NCI-H82 (cell line): Measurements from ENCODE around the gene EFCAB11.

Source experiments
- DNase-seq: peaks from one replicate; lab custom pipeline; 2025; lab: John Stamatoyannopoulos, UW

EFCAB11 gene

DNA sequence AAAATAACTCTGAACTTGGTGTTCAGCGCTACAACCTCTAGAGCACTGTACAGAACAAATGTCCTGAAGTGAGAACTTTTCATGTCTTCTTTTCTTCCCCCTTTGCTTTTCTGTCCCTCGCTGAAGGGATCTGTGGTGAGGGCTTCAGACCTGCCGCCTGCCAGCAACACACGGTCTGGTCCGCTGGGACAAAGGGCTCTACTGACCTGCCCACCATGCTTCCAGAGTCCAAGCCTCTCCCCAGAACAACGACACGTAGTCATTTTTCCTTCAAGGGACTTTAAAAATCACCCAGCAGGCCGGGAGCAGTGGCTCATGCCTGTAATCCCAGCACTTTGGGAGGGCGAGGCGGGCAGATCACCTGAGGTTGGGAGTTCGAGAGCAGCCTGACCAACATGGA, 140.4 kb downstream of the EFCAB11 start:
- DNase-seq: no peak

DNA sequence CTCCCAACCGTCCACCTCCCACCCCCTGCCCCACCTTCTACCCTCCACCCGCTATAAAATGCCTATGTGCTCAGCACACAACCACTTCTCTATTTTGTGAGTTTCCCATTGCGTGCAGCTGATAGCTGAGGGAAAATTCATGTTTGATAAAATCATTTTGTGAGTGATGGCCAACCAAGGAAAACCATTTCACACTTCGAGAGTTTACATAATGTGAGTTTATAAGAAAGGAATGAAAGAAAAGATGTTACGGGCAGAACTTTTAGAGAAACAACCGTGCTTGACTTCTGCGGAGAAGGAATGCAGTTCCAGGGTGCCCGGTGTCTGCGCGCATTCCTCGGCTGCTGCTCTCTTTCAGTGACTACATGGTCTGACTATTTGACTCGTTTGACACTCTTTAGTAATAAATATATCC, 140.9 kb downstream of the EFCAB11 start:
- no peak for DNase-seq

DNA sequence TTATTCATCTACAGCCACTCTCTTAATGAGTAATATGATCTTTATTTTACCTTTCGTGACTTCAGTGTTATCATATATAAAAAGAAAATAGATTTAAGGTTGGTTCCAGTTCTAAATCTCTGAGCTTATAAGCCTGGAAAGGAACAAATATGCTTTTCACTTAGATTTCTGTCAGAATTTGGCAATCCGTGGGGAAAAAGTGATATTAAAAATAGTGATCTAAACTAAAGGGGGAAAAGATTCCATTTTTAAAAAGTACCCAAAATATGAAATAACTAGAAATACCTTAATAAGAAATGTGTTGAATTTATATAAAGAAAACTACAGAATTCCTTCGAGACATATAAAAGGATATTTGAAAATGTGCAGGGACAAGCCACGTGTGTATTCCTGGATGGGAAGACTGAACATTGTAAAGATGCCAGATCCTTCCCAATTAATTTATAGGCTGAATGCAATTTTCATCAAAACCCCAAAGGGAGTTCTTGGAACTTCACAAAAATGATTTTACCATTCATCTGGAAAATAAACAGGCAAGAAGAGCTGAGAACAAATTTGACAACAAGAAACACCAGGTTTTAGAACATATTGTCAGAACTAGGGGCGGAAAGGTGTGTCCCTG, 142.5 kb downstream of the EFCAB11 start:
- DNase-seq: no peak

DNA sequence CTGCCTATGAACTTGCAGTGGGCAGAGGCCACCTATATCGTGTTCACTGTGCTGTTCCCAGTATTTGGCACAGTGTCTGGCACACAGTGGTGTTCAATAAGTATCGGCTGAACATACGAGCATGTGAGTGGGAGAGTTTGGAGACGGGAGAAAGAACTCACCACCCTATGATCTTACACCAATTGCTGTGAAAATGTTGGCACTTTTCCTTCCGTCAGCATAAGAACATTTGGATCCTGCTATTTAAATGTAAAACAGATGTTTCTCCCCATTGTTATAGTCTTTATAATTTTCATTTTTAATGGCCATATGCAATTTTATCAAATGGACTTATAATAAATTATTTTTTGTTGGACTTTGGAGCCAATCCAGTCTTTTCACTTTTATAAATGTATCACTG, 144.4 kb downstream of the EFCAB11 start:
- no peak for DNase-seq

DNA sequence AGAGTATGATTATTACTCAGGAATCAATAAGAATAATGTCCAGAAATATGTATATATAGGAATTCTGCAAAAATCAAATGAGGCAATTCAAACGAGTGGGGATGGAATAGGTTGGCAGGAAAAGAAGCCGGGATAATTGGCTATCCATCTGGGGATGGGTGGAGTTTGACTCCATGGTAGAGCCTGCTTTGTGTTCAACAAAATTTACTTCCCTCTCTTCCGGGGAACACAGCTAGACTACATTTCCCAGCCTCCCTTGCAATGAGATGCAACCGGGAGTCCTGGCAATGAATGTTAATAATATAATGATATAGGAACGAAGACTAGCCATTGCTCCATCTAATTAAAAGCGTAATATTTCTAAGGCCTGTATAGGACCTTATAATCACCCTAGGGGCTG, 146.6 kb downstream of the EFCAB11 start:
- peak; percentile 77 for DNase-seq

DNA sequence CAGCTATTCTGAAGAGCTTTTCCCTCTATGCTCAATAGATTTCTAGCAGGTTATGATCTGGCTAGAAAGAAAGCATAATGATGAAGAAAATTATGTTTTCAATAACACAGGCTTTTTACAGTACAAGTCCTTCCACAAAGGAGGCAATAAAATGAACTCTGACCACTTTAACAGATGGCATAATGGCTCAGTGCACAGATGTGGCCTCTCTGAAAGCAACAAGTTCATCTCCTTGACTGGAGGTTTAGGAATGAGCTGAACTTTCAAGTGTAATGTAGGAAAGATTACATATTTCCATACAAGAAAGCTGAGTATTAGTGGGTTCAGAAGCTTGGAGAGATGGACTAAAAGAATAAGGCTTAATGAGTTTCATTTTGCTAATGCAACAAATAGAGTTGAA, 147.4 kb downstream of the EFCAB11 start:
- peak; percentile 39 for DNase-seq

DNA sequence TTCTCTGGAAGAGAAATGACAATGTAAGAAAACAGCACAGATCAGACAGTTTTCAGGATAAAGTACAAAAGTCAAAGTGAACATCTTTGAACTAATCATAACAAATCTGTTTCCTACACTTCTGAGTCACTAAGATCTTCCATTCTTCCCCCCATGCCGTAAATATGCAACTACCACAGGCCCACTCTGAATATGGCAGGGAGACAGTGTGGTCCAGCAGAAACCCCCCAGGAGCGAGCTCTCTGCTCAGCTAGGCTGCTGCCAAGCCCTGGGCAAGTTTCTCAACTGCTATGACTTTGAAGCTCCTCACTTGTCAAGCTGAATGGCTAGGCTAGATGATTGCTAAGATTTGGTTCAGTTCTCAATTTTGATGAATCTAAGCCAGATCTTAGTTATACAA, 148.1 kb downstream of the EFCAB11 start:
- no peak for DNase-seq

DNA sequence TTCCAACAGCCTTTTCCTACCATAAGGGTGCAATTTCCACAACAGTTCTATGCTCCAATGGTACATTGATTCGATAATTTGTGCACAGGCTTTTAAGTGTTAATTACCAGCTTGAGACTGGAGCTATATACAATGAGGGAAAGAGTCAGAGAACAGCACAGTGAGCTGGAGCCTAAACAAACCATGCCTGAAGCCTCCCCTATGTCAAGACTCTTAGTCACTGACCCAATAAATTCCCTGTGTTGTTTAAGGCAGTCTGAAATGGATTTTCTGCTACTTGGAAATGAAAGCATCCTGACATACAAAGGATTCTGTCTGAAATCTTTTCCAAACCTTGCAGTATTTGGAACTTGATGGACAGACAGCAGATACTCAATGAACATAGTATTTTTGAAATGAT, 149.0 kb downstream of the EFCAB11 start:
- no peak for DNase-seq

DNA sequence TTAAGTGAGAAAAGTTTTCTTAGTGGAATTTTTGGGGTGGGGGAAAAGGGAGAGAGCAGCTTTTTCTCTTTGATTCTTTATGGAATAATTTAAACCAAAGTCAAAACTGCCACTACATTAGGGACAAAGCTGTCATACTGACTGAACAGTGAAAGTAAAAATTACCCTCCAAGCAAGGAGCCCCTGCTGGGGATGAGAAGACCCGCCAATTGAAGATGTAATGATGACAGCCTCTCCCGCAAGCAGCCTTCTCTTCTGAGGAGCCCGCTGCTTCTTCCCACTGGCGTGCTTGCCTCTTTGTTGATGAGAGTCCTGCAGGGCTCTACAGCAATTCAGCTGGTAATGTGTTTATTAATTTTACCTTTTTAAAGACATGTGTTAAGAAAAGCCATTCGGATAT, 151.0 kb downstream of the EFCAB11 start:
- no peak for DNase-seq

DNA sequence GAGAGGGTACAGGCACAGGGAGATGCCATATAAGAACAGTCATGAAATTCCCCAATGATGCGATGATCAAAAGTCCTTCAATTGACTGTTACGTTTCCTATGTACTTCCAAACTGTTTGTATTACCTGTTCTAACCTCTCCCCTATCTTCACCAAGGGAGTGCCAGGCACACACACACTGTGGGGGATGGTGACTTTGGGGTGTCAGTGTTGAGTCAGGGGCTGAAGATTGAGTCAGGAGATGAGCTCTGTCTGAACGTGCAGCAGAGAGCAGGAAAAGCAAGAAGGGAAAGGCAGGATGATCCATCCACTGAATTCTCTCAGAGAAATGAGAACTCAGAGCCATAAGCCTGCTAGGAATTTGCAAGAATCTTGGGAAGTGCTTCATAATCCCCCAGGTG, 153.4 kb downstream of the EFCAB11 start:
- DNase-seq: no peak

DNA sequence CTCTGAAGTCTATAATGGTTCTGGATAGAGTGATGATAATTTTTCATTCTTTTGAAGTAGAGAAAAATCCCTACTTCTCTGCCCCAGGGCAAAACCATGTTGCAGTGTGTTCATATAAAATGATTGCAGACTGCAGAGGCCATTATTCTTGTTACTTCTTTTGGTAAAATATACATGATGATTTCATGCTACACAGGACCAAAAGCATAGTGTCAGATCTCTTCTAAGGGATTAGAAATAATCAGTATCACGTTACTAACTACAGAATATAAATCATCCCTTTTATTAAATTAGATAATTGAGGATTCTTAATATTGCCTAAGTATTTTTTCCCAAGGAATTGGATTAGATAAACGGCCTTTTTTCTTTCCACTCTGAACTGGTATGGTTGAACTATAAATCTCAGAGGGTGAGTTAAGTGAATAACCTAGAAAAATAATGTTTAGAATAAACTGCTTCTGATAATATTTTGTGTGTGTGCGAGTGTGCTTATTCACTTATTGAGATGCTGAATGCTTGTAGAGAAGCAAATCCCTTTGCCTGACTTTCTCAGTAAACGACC, 156.2 kb downstream of the EFCAB11 start:
- DNase-seq: no peak

DNA sequence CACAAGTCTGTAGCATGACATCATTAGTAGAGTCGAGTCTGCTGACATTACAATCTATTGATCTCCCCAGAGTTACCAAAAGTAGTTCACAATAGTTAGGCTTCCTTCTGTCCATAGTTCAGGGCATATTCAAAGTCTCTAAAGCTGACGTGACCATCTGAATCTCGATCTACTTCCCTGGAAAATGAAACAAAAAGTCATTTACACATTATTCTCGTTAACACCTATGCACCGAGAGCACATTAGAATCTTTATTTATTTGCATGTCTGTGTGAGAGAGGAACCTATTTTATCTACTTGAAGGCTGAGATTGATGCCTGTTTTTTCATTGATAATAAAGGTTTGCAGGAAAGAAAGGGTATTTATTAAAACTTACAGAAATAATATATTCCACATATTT, 157.4 kb downstream of the EFCAB11 start:
- DNase-seq: no peak

DNA sequence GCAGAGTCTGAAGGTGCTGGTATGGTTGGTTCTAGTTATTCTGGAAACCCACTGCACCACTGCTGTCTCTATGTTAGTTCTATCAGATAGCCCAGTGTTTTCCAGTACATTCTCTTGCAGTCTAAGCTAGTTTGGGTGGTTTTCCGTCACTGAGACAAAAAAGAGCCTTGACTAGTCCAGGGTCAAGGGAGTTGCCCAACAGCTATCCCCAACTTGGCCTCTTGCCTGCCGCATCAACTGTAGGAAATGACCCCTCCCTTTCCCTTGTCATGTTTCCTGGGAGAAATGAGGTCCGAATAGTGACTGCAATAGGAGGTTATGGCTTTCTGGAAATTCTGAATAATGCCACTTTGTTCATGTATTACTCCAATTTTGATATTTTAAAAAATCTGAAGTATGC, 160.4 kb downstream of the EFCAB11 start:
- no peak for DNase-seq

DNA sequence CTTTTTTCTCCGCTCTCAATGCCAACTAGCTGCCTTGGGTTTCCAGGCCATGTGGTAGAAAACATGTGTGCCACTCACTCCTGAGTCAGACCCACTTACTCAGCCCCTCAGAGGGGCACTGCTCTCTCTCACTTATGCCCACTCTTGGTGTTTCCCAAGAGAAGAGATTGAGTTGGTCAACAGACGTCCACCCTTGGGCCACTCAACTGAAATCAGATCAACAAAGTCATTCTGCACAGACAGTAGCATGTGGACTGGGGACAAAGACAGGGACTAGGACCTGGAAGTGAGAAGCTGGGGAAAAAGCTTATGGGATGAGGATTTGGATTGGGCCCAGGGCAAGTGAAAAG, 161.2 kb downstream of the EFCAB11 start:
- no peak for DNase-seq

DNA sequence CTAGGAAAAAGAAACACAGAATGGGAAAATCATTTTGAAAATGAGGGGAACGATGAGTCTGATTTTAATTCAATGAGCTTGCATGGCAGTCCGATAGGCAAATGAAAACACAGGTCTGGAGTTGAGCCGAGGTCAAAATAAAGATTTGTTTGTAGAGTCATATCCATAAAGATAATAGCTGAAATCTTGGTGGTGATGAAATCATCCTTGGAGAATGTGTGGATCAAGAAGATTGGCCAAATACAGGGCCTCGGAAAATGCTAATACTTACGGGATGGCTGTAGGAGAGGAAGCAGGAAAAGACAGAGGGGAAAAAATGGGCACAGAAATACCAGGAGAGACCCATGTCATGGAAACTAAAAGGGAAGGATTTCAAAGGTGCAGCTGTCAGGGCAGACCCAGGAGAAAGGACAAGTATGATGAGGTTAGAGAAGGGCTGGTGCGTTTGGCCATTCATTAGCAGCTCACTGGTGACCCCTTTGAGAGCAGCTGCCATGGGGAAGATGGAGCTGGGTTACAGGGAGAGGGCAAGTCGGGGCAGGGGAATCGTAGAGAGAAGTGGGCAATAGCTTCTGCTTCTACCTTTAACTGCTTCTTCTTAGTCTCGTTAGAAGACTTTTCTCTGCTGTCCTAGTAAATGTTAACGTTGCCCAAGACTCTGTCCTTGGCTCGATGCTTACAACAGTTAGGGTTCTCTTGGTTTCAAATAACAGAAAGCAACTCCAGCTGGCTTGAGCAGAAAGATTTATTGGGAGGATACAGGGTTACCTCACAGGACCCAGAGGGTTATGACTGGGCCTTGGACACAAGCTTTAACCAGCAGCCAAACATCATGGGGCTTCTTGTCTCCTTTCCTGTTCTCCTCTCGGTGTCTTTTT, 161.8 kb downstream of the EFCAB11 start:
- no peak for DNase-seq

DNA sequence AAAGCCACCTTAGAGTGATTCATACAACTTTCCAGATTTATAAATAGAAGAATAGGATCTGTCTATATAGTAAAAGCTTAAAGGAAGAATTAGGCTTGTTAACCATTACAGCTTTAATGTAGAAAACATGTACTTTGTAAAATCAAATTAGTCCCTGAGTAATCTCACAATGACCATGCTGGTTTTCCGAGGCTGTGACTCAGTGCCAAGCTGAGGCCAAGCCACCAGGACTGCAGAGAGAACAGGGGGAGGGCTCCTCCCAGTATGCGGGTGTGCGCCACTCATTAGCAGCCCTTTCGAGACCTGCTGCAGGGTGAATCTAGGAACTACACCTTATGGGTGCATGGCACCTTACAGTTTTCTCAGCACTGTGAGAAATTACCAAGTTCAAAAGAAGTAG, 167.0 kb downstream of the EFCAB11 start:
- DNase-seq: no peak

DNA sequence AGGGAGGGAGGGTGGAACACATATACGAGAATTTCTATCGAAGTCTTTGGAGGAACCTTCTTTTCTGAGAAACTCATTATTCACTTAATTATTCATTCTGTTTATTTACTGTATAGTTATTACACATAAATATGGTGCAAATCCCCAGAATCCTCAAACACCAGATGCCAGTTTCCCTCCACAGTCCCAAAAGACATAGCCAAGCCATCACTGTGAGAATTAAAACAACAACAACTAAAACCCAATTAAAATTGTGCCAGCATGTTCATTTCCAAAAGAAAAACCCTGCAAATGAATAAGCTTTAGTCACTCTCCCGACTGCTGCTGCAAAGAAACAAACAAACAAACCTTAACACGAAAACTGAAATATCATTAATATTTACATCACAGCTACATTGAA, 173.5 kb downstream of the EFCAB11 start:
- no peak for DNase-seq

DNA sequence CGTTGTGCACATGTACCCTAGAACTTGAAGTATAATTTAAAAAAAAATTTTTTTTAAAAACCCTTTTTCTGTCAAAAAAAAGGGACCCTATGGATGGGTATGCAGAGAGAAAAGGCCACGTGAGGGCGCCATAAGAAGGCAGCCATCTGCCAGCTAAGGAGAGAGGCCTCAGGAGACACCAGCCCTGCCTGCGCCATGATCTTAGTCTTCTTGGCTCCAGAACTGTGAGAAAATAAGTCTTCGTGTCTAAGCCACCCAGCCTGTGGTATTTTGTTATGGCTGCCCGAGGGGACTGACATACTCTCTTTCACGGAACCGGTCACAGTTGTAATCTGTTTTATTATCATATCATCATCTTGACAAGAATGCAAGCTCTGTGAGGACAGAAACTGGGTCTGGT, 174.8 kb downstream of the EFCAB11 start:
- no peak for DNase-seq

DNA sequence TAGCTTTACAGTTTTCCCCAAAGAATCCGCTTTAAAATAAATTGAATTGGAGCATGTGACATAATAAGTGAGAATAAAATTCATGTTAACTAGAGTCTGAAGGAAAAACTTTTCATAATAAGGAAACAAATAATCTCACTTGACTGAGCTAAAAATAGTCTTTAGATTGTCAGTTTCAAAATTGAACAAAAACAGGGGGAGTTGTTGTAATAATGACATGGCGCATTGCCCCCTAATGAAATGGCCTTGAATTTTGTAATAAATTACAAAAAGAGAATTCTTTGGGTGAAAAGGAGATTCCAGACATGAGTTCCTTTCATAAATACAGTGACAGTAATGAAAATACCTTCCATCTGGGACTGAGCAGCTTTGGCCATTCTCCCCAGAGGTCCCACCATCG, 178.6 kb downstream of the EFCAB11 start:
- no peak for DNase-seq

DNA sequence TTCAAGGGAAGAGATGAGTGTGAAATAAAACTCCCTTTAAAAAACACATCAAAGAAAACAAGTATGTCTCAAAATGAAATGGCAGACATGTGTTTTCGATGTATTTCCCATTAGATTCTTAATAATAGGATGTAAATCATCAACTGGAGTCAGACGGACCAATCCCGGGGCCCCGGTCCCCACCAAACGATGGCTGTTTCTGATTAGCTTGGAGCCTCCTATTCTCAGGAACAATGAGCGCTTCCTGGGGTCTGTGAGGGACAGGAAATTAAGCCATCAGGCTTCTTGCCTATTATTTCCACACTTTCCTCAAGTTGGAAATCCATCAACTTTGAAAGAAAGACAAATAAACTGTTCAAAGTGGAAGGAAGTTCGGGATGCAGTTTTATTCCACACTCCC, 179.4 kb downstream of the EFCAB11 start:
- no peak for DNase-seq

DNA sequence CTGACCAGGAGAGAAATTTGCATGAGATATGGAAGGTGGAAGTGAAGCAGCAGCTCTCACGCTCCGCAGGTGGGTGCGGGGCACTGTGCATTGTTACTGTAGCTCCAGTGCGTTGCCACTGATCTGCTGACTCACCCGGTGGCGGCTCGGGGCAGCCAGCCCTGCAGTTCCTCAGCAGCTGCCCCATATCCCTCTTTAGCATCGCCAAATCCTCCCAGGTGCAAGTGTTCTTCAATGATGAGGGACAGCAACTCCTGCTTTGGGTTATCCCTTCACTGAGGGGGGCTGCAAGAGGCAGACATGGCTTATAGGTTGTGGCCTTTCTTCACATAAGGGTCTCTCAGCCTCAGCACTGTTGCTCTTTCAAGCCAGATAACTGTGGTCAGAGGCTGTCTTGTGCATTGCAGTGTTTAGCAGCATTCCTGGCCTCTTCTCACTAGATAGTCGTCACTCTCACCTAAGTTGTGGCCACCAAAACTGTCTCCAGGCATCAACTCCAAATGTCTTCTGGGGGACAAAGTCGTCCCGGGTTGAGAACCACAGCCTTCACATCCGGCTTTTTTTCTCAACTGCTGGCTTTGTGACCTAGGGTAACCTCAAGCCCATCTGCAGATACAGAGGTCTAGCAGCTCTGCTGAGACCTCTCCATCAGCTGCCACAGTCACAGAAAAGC, 180.8 kb downstream of the EFCAB11 start:
- peak; percentile 9 for DNase-seq

DNA sequence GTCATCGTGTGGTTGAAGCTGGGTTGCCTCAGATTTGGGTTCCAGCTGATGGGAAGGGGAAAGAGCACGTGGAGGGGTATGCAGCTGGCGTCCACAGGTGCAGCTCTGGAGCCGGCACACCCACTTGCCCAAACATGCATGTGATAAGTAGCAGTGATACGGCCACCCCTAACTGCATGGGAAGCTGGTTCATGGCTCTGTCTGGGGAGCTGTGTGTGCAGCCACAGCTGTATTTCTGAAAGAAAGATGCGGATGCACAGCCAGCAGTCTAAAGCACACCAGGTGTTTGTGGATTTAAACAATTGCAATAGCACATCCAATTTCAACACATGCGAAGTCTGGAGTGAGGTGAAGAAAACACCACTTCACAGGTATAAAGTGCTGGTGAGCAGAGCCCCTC, 181.4 kb downstream of the EFCAB11 start:
- no peak for DNase-seq

DNA sequence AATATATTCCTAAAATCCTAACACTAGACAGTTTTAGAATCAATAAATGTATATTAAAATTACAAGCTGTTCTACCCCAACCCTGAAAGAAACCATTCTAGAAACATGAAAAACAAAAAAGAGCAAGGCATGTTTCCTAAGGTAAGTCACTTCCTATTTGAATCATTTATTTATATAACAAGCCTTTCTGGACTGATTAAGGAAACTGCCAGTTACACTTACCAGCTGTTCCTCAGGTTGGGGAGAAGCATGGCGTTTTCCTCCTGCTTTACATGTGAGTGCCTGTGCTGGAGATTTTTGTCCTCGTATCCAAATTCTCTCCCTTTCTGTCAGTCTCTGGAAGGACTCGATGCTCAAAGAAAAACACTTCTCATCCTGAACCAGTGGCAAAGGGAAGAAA, 183.3 kb downstream of the EFCAB11 start:
- DNase-seq: no peak
